Measurements from ENCODE around the gene AFAP1L1.

Gene AFAP1L1

DNA sequence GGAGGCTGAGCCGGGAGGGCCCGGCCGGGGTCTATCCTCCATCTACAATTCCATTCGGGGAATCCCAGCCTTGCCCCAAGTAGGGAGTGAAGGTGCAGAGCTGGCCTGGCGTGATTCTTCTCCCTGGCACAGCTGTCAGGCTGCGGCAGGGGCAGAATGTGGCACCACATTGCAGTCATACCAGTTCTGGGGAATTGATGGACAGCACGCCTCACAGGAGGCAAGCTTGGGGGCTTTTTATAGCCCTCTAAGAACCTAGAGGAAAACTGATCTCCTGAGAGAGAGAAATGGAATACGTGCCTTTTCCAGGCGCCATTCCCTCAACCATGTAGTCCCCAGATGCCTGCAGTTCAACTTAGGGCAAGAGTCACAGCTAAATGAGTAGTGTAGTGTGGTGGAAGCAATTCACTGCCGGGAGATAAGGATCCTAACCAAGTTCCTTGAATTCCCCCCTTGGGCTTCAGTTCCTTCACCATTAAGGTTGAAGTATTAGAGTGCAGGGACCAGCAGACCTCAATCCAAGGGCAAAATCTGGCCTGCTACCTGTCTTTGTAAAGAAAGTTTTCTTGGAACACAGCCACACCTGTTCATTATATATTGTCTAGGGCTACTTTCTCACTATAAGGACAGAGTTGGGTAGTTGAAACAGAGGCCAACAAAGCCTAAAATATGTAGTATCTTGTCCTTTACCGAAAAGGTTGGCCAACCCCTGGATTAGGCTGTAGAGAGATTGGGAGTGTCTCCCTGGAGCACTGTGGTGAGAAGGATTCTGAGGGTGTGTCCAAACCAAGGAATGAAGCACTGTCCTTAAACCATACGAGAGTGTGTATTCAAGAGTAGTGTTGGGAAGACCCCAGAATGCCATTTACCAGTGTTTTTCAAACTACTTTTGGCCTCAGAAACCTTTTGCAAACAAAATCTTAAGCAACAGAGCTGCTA is 10.6 kb downstream of the AFAP1L1 start:
- H3K27ac ChIP-seq = no peak overlapping the region
- H3K4me2 ChIP-seq = no peak overlapping the region
- TF ChIP-seq, protein P1, sequence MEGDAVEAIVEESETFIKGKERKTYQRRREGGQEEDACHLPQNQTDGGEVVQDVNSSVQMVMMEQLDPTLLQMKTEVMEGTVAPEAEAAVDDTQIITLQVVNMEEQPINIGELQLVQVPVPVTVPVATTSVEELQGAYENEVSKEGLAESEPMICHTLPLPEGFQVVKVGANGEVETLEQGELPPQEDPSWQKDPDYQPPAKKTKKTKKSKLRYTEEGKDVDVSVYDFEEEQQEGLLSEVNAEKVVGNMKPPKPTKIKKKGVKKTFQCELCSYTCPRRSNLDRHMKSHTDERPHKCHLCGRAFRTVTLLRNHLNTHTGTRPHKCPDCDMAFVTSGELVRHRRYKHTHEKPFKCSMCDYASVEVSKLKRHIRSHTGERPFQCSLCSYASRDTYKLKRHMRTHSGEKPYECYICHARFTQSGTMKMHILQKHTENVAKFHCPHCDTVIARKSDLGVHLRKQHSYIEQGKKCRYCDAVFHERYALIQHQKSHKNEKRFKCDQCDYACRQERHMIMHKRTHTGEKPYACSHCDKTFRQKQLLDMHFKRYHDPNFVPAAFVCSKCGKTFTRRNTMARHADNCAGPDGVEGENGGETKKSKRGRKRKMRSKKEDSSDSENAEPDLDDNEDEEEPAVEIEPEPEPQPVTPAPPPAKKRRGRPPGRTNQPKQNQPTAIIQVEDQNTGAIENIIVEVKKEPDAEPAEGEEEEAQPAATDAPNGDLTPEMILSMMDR (conservative IDR thresholded peaks at IDR 0.05; ENCODE audit: low read depth, low read length) = no peak
- no peaks in the 10 kb centered on the region for H3K79me2 ChIP-seq (ENCODE audit: insufficient read depth, low read depth)
- no peak overlapping the region for H3K9ac ChIP-seq
- H3K27me3 ChIP-seq (ENCODE audit: insufficient read depth, low read depth) = no peaks in the 10 kb centered on the region
- no peak overlapping the region for H3K4me3 ChIP-seq (IDR thresholded peaks at IDR 0.05; ENCODE audit: insufficient read depth, low read depth, low read length)
- no peaks in the 10 kb centered on the region for H4K20me1 ChIP-seq (ENCODE audit: insufficient read depth)
- no peaks in the 10 kb centered on the region for H3K4me1 ChIP-seq (ENCODE audit: low read depth, poor library complexity, severe bottlenecking)
- H2AFZ ChIP-seq (ENCODE audit: low read depth) = no peak overlapping the region
- no peaks in the 10 kb centered on the region for H3K36me3 ChIP-seq (ENCODE audit: insufficient read depth)

DNA sequence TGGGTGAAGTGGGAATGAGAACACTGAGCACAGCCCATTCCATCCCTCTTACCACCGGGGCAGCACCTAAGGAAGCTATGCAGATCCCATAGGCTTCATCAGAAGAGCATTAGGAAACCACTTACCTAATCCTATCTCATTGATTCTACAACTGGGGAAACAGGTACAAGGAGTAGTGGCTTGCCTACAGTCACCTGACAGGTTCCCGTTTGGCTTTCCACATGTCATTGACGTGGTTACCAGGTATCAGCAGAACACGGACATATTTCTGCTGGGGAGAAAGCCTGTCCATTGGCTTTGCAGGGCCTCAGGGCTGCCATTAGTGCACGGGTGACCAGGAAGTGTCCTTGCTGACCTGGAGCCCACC is 11.3 kb downstream of the AFAP1L1 start:
- H3K27me3 ChIP-seq (ENCODE audit: insufficient read depth, low read depth) = no peaks in the 10 kb centered on the region
- H3K27ac ChIP-seq = no peak overlapping the region
- no peaks in the 10 kb centered on the region for H3K4me1 ChIP-seq (ENCODE audit: low read depth, poor library complexity, severe bottlenecking)
- H3K36me3 ChIP-seq (ENCODE audit: insufficient read depth) = no peaks in the 10 kb centered on the region
- no peak overlapping the region for H3K4me3 ChIP-seq (IDR thresholded peaks at IDR 0.05; ENCODE audit: insufficient read depth, low read depth, low read length)
- H2AFZ ChIP-seq (ENCODE audit: low read depth) = no peak overlapping the region
- TF ChIP-seq, protein P1 (conservative IDR thresholded peaks at IDR 0.05; ENCODE audit: low read depth, low read length) = no peak
- H3K4me2 ChIP-seq = no peak overlapping the region
- no peaks in the 10 kb centered on the region for H3K79me2 ChIP-seq (ENCODE audit: insufficient read depth, low read depth)
- H3K9ac ChIP-seq = no peak overlapping the region
- H4K20me1 ChIP-seq (ENCODE audit: insufficient read depth) = no peaks in the 10 kb centered on the region

DNA sequence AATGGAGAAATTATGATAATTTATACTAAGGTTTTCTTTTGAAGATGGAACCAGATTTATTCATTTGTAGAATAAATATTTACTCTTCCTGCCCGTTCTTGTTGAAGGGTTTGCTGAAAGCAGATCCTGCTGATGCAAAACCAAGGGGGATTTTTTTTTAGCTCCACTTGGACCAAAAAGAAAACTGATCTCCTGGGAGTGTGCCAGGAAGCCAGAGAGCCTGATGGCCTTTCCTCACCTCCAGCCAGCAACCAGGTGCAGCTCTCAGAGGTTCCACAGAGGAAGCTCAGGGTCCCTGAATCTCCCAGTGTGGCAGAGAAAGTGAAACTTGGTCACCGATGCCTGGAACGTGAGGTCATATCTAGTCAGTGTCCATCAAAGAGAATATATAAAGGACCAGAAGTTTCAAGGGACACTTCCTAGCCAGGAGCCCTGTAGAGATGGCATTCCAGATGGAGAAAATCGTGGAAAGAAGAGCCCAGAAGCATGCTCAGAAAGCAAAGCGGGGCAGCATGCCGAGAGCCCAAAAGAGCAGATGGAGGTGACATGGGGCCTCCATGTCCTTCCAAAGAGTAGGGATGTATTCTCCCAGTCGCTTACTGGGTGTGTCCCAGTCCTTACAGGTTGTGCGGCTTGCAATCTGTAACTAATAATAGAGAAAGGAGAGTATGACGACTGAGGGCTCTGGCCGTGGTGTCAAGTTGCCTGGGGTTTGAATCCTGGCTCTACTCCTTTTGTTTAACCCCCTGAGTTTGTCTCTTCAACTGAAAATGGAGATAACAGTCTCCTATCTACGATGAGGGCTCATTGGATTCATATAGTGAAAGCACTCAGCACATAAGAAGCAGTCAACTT is 12.2 kb downstream of the AFAP1L1 start:
- Histone ChIP-seq H4K20me1 (ENCODE audit: insufficient read depth) (no peaks in the 10 kb centered on the region), H3K4me3 (IDR thresholded peaks at IDR 0.05; ENCODE audit: insufficient read depth, low read depth, low read length) (no peak overlapping the region), H3K27me3 (ENCODE audit: insufficient read depth, low read depth) (no peaks in the 10 kb centered on the region), H3K4me1 (ENCODE audit: low read depth, poor library complexity, severe bottlenecking) (no peaks in the 10 kb centered on the region), H3K27ac (no peak overlapping the region), H2AFZ (ENCODE audit: low read depth) (no peak overlapping the region), H3K4me2 (no peak overlapping the region), H3K9ac (no peak overlapping the region), H3K36me3 (ENCODE audit: insufficient read depth) (no peaks in the 10 kb centered on the region), H3K79me2 (ENCODE audit: insufficient read depth, low read depth) (no peaks in the 10 kb centered on the region)
- TF ChIP-seq, protein P1 (conservative IDR thresholded peaks at IDR 0.05; ENCODE audit: low read depth, low read length) = no peak

DNA sequence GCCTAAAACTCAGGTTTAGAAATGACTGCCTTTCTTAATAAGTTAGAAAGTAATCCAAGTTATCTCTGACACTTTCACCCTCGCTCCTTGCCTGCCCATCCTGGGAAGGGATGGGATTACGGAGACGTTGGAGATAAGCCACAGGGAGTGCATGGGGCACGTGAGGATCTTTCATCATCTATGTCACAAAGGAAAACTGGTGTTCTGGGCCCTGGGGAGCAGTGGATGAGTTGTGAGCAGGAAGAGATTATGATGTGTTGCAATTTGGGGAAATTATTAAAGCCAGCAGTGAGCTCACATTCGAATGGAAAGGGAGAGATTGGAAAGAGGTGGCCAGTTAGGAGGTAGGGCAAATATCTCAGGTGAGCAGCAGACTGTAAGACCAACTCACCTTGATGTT is 12.8 kb downstream of the AFAP1L1 start:
- no peaks in the 10 kb centered on the region for H3K36me3 ChIP-seq (ENCODE audit: insufficient read depth)
- TF ChIP-seq, protein P1 (conservative IDR thresholded peaks at IDR 0.05; ENCODE audit: low read depth, low read length) = no peak
- H3K9ac ChIP-seq = no peak overlapping the region
- H4K20me1 ChIP-seq (ENCODE audit: insufficient read depth) = no peaks in the 10 kb centered on the region
- no peak overlapping the region for H3K4me2 ChIP-seq
- H3K79me2 ChIP-seq (ENCODE audit: insufficient read depth, low read depth) = no peaks in the 10 kb centered on the region
- H3K27me3 ChIP-seq (ENCODE audit: insufficient read depth, low read depth) = no peaks in the 10 kb centered on the region
- no peaks in the 10 kb centered on the region for H3K4me1 ChIP-seq (ENCODE audit: low read depth, poor library complexity, severe bottlenecking)
- no peak overlapping the region for H3K4me3 ChIP-seq (IDR thresholded peaks at IDR 0.05; ENCODE audit: insufficient read depth, low read depth, low read length)
- H3K27ac ChIP-seq = no peak overlapping the region
- no peak overlapping the region for H2AFZ ChIP-seq (ENCODE audit: low read depth)
